ENCODE results near the gene PAPSS2. TPM values are rescaled to one million over a fixed set of nuclear protein-coding genes. Genes with fewer than 3 reads are reported as not detected.

The PAPSS2 gene
- total RNA-seq, result 50.6 and 92.4 TPM in 2 replicates

DNA sequence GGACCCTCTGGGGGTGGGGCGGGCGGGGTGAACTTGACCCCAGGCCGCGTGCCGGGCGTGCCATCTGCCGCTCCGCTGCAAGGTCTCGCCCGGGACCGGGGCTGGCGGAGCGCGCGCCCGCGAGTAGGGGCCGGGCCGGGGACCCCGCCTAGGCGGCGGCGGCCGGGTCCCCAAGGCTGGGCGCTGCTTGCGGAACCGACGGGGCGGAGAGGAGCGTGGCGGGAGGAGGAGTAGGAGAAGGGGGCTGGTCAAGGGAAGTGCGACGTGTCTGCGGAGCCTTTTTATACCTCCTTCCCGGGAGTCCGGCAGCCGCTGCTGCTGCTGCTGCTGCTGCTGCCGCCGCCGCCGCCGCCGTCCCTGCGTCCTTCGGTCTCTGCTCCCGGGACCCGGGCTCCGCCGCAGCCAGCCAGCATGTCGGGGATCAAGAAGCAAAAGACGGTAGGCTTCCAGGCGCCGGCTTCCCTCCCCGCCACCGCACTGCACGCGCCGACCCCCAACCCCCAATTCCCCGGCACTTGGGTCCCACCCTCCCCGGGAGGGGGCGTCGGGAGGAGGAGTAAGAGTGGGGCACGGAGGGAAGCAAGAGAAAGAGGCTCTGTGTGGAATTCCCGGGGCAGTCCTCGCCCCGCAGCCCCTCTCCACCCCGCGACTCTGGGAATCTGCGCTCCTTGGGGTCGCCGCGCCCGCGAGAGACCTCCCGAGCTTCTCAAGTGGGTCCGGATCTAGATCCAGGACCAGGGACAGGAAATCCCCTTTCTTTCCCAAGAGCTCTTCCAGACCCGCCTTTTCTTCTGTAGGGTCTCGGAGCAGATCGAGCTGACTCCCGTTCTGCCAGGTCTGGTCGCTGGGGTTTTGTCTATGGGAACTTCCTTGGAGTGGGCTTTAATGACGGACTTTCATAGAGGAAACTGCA lies at the start of gene PAPSS2:
PAPSS2 (plus strand) TSS at position 308 of the 913 bp plus-strand sequence; CDS start at position 412, 104 bp downstream.

Other genes with a start within 250 kb of the PAPSS2 start
- gene MINPP1, start 155.0 kb upstream of the PAPSS2 start, total RNA-seq, result 19.5 and 25.1 TPM in 2 replicates
- gene ATAD1, start 158.3 kb downstream of the PAPSS2 start, total RNA-seq, result 23.9 and 31.6 TPM in 2 replicates
- gene KLLN, start 203.7 kb downstream of the PAPSS2 start, total RNA-seq, result 0.19 and 0.27 TPM in 2 replicates
- 98.5 and 123 TPM in 2 replicates for gene PTEN, start 203.7 kb downstream of the PAPSS2 start, total RNA-seq

Measured in endothelial cell of coronary artery (primary cell).